GM13977 (cell line): ENCODE results near the gene UGT1A6.

Experiments used
- DNase-seq: peaks from one replicate; pipeline ENCODE4 v3.0.0; 2012; ENCODE audit warnings: low spot score
- in situ Hi-C: fragments of 300-500 bp; cut with MboI; formaldehyde crosslinking; loops from one replicate; pipeline ENCODE4 v1.12.0; 2022; ENCODE audit warnings: low sequenced_read_pairs, low pct_unique_long_range_greater_than_20kb, mixed read lengths, inconsistent platforms; ENCODE audit not compliant: unreplicated experiment
- TF ChIP-seq, protein P1 (sequence below): IDR thresholded peaks from 2 replicates; pipeline ENCODE4 v1.5.1; 2012; ENCODE audit warnings: mild to moderate bottlenecking, control low read depth; ENCODE audit not compliant: insufficient read depth; ENCODE audit errors: extremely low read depth, missing control alignments

The UGT1A6 gene

DNA sequence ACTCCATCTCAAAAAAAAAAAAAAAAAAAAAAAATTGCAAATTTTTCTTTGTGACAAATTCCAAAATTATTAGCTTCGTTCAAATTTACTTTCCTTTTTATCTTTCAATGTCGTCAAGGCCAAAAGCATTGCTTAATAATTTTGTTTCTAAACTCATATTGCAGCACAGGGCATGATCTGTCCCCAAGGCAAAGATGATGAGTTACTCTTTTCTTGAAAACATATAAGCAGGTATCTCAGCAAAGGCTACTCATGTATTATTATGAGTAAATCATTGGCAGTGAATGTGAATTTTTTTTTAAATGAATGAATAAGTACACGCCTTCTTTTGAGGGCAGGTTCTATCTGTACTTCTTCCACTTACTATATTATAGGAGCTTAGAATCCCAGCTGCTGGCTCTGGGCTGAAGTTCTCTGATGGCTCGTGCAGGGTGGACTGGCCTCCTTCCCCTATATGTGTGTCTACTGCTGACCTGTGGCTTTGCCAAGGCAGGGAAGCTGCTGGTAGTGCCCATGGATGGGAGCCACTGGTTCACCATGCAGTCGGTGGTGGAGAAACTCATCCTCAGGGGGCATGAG is 11.1 kb upstream of the UGT1A6 start, which contains the start of gene UGT1A7:
Gene UGT1A7 (plus strand): TSS at position 381 of the 579 bp plus-strand sequence. CDS start 37 bp downstream, at position 418.
- TF ChIP-seq, protein P1, sequence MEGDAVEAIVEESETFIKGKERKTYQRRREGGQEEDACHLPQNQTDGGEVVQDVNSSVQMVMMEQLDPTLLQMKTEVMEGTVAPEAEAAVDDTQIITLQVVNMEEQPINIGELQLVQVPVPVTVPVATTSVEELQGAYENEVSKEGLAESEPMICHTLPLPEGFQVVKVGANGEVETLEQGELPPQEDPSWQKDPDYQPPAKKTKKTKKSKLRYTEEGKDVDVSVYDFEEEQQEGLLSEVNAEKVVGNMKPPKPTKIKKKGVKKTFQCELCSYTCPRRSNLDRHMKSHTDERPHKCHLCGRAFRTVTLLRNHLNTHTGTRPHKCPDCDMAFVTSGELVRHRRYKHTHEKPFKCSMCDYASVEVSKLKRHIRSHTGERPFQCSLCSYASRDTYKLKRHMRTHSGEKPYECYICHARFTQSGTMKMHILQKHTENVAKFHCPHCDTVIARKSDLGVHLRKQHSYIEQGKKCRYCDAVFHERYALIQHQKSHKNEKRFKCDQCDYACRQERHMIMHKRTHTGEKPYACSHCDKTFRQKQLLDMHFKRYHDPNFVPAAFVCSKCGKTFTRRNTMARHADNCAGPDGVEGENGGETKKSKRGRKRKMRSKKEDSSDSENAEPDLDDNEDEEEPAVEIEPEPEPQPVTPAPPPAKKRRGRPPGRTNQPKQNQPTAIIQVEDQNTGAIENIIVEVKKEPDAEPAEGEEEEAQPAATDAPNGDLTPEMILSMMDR, result no peak
- no peak for DNase-seq
- in situ Hi-C loops, result no loop called here

DNA sequence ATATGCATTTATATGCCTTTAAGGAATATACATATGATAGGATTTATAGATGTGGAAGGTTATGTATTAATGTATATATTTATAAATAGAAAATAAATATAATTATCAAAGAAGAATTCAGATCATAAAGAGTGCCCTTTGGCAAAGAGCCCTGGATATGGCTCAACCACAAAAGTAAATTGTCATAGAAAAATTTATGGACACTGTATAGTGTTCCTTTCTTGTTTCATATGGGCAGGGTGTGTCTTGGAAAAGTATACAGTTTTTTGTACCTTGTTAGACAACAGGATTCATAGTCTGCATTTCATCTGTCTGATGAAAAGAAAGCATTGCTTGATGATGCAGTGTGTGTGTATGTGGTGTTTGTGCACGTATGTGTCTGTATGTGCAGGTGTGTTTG is 8.1 kb upstream of the UGT1A6 start:
- TF ChIP-seq, protein P1, result no peak
- in situ Hi-C loops, result no loop called here
- no peak for DNase-seq

DNA sequence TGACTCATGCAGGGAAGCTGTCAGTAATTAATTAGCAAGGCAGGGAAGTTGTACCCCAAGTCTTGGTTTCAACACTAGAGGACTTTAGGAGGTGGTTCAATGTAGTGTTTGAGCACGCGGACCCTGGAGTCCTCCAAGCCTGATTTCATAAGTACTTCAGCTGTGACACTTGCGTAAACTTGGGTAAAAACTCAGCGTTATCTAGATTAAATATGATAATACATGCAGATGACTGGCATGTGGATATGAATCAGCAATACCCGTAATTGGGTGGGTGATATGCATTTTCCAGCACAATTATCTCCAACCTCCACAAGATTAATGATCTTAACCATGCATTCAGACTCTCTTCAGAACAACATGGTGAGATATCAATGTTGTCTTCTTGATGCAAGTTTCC is 5.8 kb upstream of the UGT1A6 start:
- in situ Hi-C loops, result no loop called here
- TF ChIP-seq, protein P1, result no peak

DNA sequence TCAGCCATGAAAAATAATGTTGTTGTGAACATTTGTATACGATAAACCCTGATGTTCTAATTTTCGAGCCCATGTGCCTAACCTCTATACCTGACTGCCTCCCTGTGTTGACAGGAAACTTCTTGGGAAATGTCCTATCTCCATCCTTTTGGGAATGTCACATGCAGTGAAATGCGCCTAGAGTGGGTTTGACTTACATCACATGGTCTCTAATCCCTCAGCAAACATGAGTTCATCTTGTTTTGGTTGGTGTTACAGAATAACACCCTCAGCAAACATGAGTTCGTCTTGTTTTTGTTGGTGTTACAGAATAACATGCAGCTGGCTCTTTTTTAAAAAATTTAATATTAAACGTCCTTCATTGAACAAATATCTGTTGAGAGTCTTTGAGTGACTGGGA is 4.3 kb upstream of the UGT1A6 start:
- no peak for DNase-seq
- TF ChIP-seq, protein P1, result no peak
- in situ Hi-C loops, result no loop called here

More for the DNA sequence above, 5.8 kb upstream of the UGT1A6 start:
- no peak for DNase-seq

DNA sequence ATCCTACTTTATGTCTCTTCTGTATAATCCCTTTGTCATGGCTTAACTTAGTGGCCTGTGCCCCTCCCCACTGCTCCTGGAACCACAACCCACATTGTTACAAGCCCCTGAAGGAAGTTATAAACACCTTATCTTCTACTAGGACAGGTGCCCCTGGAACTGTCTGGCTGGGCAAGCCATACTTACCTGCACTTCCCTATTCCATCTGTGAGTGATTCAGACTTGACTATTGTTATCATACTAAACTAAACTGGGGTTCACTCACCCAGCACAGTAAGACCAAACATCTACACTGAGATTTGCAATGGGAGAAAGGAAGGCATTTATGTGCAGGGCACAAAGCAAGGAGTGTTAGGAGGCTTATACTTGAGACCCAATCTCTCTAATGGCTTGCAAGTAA is 3.7 kb upstream of the UGT1A6 start:
- TF ChIP-seq, protein P1, result no peak
- DNase-seq, result no peak
- in situ Hi-C loops, result no loop called here

DNA sequence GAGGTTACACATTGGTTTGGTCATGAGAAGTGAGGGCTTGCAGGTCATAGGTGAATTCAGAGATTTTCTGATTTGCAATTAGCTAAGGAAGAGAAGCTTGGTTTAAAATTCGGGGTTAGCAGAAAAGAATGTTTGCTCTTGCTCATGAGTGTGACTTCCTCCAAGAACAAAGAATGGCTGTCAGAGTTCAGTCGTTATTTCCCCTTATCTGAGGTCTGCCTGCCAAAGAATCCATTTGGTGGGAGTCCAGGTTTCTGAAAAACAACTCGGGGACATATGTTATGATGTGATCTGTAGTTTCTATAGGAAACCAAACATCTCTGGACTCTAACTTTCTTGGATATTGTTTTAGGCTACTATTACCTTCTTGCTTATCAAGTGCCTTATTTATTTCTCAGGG is 3.2 kb upstream of the UGT1A6 start:
- TF ChIP-seq, protein P1, result no peak
- in situ Hi-C loops, result no loop called here
- no peak for DNase-seq
